GM19328 (cell line): ENCODE data around the gene SOS1.
"Not testable (repeated sequence)": the region's sequence is repeated elsewhere in the genome, so short reads cannot be mapped to it uniquely, and the experiment has no call there.

ENCODE experiments used
- ATAC-seq: cut with Tn5 transposase; IDR thresholded peaks from one replicate; pipeline ENCODE4 v1.9.1; 2021; ENCODE audit warnings: mild to moderate bottlenecking, moderate library complexity; ENCODE audit not compliant: unreplicated experiment

The SOS1 gene

GRCh38 chr2:39139511-39140237 is 18.8 kb upstream of the SOS1 start:
- no peak for ATAC-seq

GRCh38 chr2:39138837-39139211 is 18.0 kb upstream of the SOS1 start:
- ATAC-seq = no peak

- not testable (repeated sequence) for ATAC-seq
These were observed 17.5 kb upstream of the SOS1 start for GRCh38 chr2:39138187-39138836.

GRCh38 chr2:39136799-39137198 is 15.9 kb upstream of the SOS1 start:
- no peak for ATAC-seq

- no peak for ATAC-seq
These were observed 14.9 kb upstream of the SOS1 start for GRCh38 chr2:39135690-39136259.

GRCh38 chr2:39133215-39133851 is 12.5 kb upstream of the SOS1 start:
- no peak for ATAC-seq

- peak; percentile 36 for ATAC-seq
These were observed 8.1 kb upstream of the SOS1 start for GRCh38 chr2:39128919-39129391.

- peak; percentile 35 for ATAC-seq
These were observed 7.1 kb upstream of the SOS1 start for GRCh38 chr2:39127973-39128372.

- no peak for ATAC-seq
These were observed 3.9 kb upstream of the SOS1 start for GRCh38 chr2:39124746-39125057.

- ATAC-seq = peak; percentile 55
These were observed 3.3 kb upstream of the SOS1 start for GRCh38 chr2:39124000-39124745.

- ATAC-seq = no peak
These were observed 2.7 kb upstream of the SOS1 start for GRCh38 chr2:39123436-39123999.

- ATAC-seq = no peak
These were observed 742 bp upstream of the SOS1 start for GRCh38 chr2:39121523-39122063.

- ATAC-seq = peak; percentile 16
These were observed 405 bp downstream of the SOS1 start for GRCh38 chr2:39120521-39120770.

- ATAC-seq = peak; percentile 32
These were observed 925 bp downstream of the SOS1 start for GRCh38 chr2:39119732-39120520.

- ATAC-seq = no peak
These were observed 1.9 kb downstream of the SOS1 start for GRCh38 chr2:39118786-39119499.

- no peak for ATAC-seq
These were observed 5.3 kb downstream of the SOS1 start for GRCh38 chr2:39115556-39115955.

- no peak for ATAC-seq
These were observed 6.1 kb downstream of the SOS1 start for GRCh38 chr2:39114771-39115170.

GRCh38 chr2:39109537-39109936 is 11.3 kb downstream of the SOS1 start:
- ATAC-seq = no peak

- no peak for ATAC-seq
These were observed 12.5 kb downstream of the SOS1 start for GRCh38 chr2:39108377-39108776.
